WI38 (cell line): ENCODE data around the gene CDC27.
A peak's percentile ranks its signal among the peaks of the same experiment; 100 is the strongest.

Experiments
- H3K4me3 ChIP-seq: 2 replicates; pipeline ENCODE4 v1.5.1; 2011; ENCODE audit warnings: low read depth, mild to moderate bottlenecking, control low read depth, low read length
- CTCF ChIP-seq: IDR thresholded peaks from 2 replicates; pipeline ENCODE4 v1.5.1; 2012; ENCODE audit warnings: low read depth, mild to moderate bottlenecking, control low read depth, low read length

CDC27 gene

GRCh38 chr17:47099451-47099986, 89.6 kb downstream of the CDC27 start:
- H3K4me3 ChIP-seq = peak overlapping the region; percentile 81
- TF ChIP-seq CTCF = no peak

- no peak for TF ChIP-seq CTCF
- H3K4me3 ChIP-seq = no peak overlapping the region
These were observed 92.8 kb downstream of the CDC27 start for GRCh38 chr17:47096343-47096742.

- no peak for TF ChIP-seq CTCF
- no peak overlapping the region for H3K4me3 ChIP-seq
These were observed 93.8 kb downstream of the CDC27 start for GRCh38 chr17:47095268-47095667.

- no peak overlapping the region for H3K4me3 ChIP-seq
- no peak for TF ChIP-seq CTCF
These were observed 102.0 kb downstream of the CDC27 start for GRCh38 chr17:47087093-47087492.

GRCh38 chr17:47085736-47086135, 103.4 kb downstream of the CDC27 start:
- H3K4me3 ChIP-seq = no peak overlapping the region
- no peak for TF ChIP-seq CTCF

GRCh38 chr17:47078801-47079200, 110.3 kb downstream of the CDC27 start:
- TF ChIP-seq CTCF = no peak
- no peak overlapping the region for H3K4me3 ChIP-seq

- TF ChIP-seq CTCF = no peak
These were observed 111.5 kb downstream of the CDC27 start for GRCh38 chr17:47077576-47077975.

More at GRCh38 chr17:47077576-47077975, 111.5 kb downstream of the CDC27 start:
- H3K4me3 ChIP-seq = no peak overlapping the region
